OCI-LY3 (cell line): Measurements from ENCODE around the gene TUBGCP6.

Experiments used
- H2AFZ ChIP-seq: fragments of 200-600, 300-600 bp; shearing (Covaris generic); 2 replicates; pipeline ENCODE4 v1.6.0; 2014; ENCODE audit warnings: antibody characterized with exemption, low read depth, low read length
- H3K27ac ChIP-seq: fragments of 200-600, 300-600 bp; sonication (generic); 2 replicates; pipeline ENCODE4 v1.5.1; 2014; ENCODE audit warnings: mild to moderate bottlenecking, low read length, moderate library complexity, mixed read lengths
- H3K27me3 ChIP-seq: fragments of 200-600, 300-600 bp; sonication (generic); 2 replicates; pipeline ENCODE4 v1.6.1; 2014; ENCODE audit warnings: low read depth, low read length, mixed read lengths
- H3K36me3 ChIP-seq: fragments of 200-600, 300-600 bp; sonication (generic); replicated peaks from 2 replicates; pipeline ENCODE3; 2014; ENCODE audit warnings: low read depth, low read length, mixed read lengths
- H3K4me1 ChIP-seq: fragments of 300-600, 200-600 bp; sonication (generic); 2 replicates; pipeline ENCODE4 v1.6.1; 2014; ENCODE audit warnings: low read length, mixed read lengths
- H3K4me2 ChIP-seq: fragments of 200-600, 300-600 bp; sonication (generic); 2 replicates; pipeline ENCODE4 v1.6.1; 2014; ENCODE audit warnings: low read length, mixed read lengths
- H3K4me3 ChIP-seq: fragments of 300-600, 200-600 bp; sonication (generic); 2 replicates; pipeline ENCODE4 v1.5.1; 2014; ENCODE audit warnings: antibody characterized with exemption, mild to moderate bottlenecking, low read length, moderate library complexity
- H3K79me2 ChIP-seq: fragments of 300-600, 200-600 bp; shearing (Covaris generic); 2 replicates; pipeline ENCODE4 v1.6.1; 2014; ENCODE audit warnings: mild to moderate bottlenecking, low read length, mixed read lengths
- H3K9ac ChIP-seq: fragments of 300-600, 200-600 bp; shearing (Covaris generic); 2 replicates; pipeline ENCODE4 v1.6.0; 2014; ENCODE audit warnings: mild to moderate bottlenecking, low read length, moderate library complexity
- H3K9me3 ChIP-seq: fragments of 200-600, 300-600 bp; shearing (Covaris generic); 2 replicates; pipeline ENCODE4 v1.6.1; 2014; ENCODE audit warnings: low read length, mixed read lengths; ENCODE audit not compliant: insufficient read depth
- H4K20me1 ChIP-seq: fragments of 200-600, 300-600 bp; sonication (generic); 2 replicates; pipeline ENCODE4 v1.6.1; 2016; ENCODE audit warnings: low read length, mixed read lengths; ENCODE audit not compliant: insufficient read depth
- EZH2phosphoT487 ChIP-seq: fragments of 200-600 bp; shearing (Covaris generic); IDR thresholded peaks from 2 replicates; pipeline ENCODE4 v1.6.1; 2018; ENCODE audit warnings: antibody characterized with exemption, mixed run types, low read depth
- TF ChIP-seq, protein P1 (sequence below): fragments of 200-600, 300-600 bp; sonication (generic); IDR thresholded peaks from 2 replicates; pipeline ENCODE4 v1.5.1; 2014; ENCODE audit warnings: antibody characterized with exemption, low read length, low read depth

TUBGCP6 gene

DNA sequence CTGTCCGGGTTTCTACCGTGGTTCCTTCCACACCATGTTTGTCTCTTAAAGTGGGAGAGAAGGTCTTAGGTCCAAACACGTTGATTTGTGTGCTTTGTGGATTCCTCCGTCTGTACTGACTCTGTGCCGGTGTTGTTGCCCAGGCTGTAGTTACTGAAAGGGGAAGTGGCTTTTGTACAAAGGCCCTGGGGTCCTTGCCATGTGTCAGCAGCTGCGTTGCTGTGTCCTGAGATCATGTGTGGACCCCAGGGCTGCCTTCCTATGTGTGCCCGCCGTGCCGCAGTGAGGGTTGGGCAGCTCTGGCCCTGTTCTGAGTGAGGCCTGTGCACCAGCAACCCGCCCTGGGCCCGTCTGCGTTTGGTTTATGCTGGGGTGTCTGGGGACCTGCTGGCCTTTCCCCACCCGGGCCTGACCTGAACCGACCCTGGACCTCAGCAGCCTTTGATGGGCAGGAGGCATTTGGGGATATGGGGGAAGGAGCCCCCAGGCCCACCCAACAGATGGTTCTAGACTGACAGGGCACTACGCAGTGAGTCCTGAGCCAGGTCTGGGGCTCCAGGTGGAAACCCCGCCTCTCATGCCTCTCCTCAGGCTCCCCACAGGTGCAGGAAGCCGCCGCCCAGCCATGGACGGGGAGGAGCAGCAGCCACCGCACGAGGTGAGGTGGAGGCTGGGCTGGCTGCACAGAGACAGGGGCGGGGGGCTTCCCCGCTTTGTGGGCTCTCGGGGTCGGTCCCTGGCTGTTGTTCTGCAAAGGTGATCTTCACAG is 52.2 kb downstream of the TUBGCP6 start:
- H3K36me3 ChIP-seq, result peaks cover 13% of the 10 kb centered on the region
- H3K9ac ChIP-seq, result peak overlapping the region; percentile 76

DNA sequence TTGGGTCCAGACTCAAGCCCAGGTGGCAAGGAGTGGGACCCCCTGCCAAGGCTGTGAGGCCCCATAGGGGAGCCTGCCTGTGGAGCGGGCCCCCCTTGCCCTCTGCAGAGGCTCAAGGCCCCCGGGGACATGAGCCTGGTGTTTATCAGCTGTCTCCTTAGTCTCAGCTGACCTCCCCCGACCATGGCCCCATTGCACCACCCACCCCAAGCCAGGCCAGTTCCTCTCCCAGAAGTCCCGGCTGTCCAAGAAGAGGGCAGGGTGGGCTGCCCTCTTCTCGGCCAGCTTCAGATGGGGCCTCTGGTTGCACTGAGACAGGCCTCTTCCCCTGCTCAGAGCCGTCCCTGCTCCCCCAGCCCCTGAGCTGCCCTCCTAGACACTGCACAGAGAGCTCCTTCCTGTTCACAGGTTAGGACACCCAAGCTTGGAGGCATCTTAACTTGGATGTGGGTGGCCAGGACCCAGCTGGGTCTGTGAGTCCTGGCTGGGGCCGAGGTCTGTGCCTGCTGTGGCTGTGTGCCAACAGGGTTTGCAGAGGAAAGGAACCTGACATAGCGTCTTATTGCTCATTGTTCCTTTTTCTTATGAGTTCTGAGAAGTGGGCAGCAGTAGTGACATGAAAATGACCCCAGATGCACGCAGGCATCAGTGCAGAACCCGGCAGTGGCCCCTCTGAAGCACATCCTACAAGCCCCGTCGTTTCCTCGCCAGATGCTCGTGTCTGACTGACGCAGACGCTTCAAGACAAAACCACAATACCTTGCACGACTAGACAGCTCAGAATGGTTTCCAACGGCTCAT is 53.7 kb downstream of the TUBGCP6 start:
- Histone ChIP-seq H3K79me2 (peaks cover 57% of the 10 kb centered on the region), H3K27ac (peak overlapping the region; percentile 99), H2AFZ (no peak overlapping the region), H3K27me3 (no peaks in the 10 kb centered on the region), H3K4me3 (peak overlapping the region; percentile 75), H3K36me3 (peaks cover 13% of the 10 kb centered on the region), H3K4me2 (peak overlapping the region; percentile 82), H3K4me1 (peaks cover 62% of the 10 kb centered on the region), H3K9ac (peak overlapping the region; percentile 76), H3K9me3 (peaks cover 12% of the 10 kb centered on the region; the same call in 1 of the 2 replicates), H4K20me1 (peaks cover 7% of the 10 kb centered on the region)
- TF ChIP-seq EZH2phosphoT487, result no peak
- TF ChIP-seq, protein P1, sequence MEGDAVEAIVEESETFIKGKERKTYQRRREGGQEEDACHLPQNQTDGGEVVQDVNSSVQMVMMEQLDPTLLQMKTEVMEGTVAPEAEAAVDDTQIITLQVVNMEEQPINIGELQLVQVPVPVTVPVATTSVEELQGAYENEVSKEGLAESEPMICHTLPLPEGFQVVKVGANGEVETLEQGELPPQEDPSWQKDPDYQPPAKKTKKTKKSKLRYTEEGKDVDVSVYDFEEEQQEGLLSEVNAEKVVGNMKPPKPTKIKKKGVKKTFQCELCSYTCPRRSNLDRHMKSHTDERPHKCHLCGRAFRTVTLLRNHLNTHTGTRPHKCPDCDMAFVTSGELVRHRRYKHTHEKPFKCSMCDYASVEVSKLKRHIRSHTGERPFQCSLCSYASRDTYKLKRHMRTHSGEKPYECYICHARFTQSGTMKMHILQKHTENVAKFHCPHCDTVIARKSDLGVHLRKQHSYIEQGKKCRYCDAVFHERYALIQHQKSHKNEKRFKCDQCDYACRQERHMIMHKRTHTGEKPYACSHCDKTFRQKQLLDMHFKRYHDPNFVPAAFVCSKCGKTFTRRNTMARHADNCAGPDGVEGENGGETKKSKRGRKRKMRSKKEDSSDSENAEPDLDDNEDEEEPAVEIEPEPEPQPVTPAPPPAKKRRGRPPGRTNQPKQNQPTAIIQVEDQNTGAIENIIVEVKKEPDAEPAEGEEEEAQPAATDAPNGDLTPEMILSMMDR, result no peak

More for the DNA sequence above, 52.2 kb downstream of the TUBGCP6 start:
- peak overlapping the region; percentile 99 for H3K27ac ChIP-seq
- H3K4me3 ChIP-seq, result peak overlapping the region; percentile 75
- H3K27me3 ChIP-seq, result no peaks in the 10 kb centered on the region
- peaks cover 7% of the 10 kb centered on the region for H4K20me1 ChIP-seq
- peaks cover 43% of the 10 kb centered on the region for H3K79me2 ChIP-seq
- H3K9me3 ChIP-seq, result peaks cover 12% of the 10 kb centered on the region; the same call in 1 of the 2 replicates
- H3K4me1 ChIP-seq, result peaks cover 58% of the 10 kb centered on the region
- peak overlapping the region; percentile 82 for H3K4me2 ChIP-seq
- TF ChIP-seq EZH2phosphoT487, result no peak
- TF ChIP-seq, protein P1, result no peak
- H2AFZ ChIP-seq, result no peak overlapping the region

DNA sequence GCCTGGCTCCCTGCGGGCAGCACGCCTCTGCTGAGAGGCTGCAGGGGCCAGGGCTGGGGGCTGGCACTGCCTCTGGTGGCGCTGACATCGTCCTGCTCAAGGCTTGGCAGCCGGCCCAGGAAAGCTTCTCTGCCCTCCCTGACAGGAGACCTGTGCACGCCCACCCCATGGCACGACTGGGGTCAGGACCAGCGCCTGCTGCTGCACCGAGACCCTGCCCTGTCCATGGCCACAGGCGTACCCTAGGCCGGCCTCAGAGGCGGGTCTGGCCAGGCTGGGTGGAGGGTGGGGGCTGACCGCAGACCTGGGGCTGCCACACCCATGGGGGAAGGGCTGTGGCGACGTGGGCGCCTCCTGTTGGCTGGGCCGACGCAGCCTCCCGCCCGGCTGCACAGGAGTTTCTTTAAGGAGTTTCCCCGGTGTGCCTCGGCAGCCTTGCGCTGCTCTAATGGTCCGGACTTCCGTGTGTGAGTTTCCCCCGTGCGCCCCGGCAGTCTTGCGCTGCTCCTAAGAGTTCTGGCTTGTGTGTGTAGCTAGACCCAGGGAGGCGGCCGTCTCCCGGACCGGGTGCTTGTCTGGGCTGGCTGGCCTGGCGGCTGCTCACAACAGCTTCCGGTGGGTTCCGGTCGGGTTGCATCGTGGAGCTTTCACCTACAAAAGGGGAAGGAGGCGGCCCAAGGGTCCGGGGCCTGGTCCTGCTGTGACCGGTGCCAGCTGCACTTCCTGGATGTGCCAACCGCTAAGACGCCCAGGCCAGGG is 54.5 kb downstream of the TUBGCP6 start:
- Histone ChIP-seq H3K4me2 (peak overlapping the region; percentile 82), H3K79me2 (peaks cover 59% of the 10 kb centered on the region), H3K9ac (peak overlapping the region; percentile 76), H3K27me3 (no peaks in the 10 kb centered on the region), H3K4me1 (peaks cover 63% of the 10 kb centered on the region), H3K36me3 (peaks cover 13% of the 10 kb centered on the region), H3K9me3 (peaks cover 12% of the 10 kb centered on the region; the same call in 1 of the 2 replicates), H2AFZ (no peak overlapping the region), H4K20me1 (peaks cover 7% of the 10 kb centered on the region), H3K27ac (peak overlapping the region; percentile 99), H3K4me3 (peak overlapping the region; percentile 75)
- TF ChIP-seq, protein P1, result peak; percentile 46
- no peak for TF ChIP-seq EZH2phosphoT487
